ENCODE results near the gene NDUFB10. TPM values are rescaled to one million over a fixed set of nuclear protein-coding genes. Genes with fewer than 3 reads are reported as not detected.

Gene NDUFB10
- total and polyA plus RNA-seq, 8 donors, result 28.6 to 285 (median 92.9) TPM

- no peaks in the 10 kb centered on the region for H3K9me3 ChIP-seq
- no peaks in the 10 kb centered on the region for H3K36me3 ChIP-seq
- H3K27me3 ChIP-seq, result peaks cover 11 to 79% (median 44%) of the 10 kb centered on the region in 3 donors
- H3K4me1 ChIP-seq, result peaks cover 6 to 38% (median 34%) of the 10 kb centered on the region in 4 donors
- no peak overlapping the region for H3K27ac ChIP-seq
- H3K4me3 ChIP-seq, result no peak overlapping the region
- no peak for DNase-seq
- intact Hi-C loops (cut with DNase I; ENCODE audit: low total_unique reads), result no loop called here
- 50 to 64% (median 58%) methylated on average over 8 of the region's 8 CpGs for WGBS, 5 donors
- no peak for TF ChIP-seq POLR2A (IDR thresholded peaks at IDR 0.05)
- no peak for TF ChIP-seq POLR2AphosphoS5 (IDR thresholded peaks at IDR 0.05)
- no peak for TF ChIP-seq EP300 (IDR thresholded peaks at IDR 0.05)
- no peak for TF ChIP-seq CTCF (IDR thresholded peaks at IDR 0.05)
Observed at GRCh38 chr16:1914988-1915387, 44.4 kb upstream of the NDUFB10 start.

GRCh38 chr16:1915732-1916639 lies 43.4 kb upstream of the NDUFB10 start:
- Histone ChIP-seq H3K27me3 (peaks cover 11 to 84% (median 53%) of the 10 kb centered on the region in 3 donors), H3K4me1 (peaks cover 6 to 43% (median 37%) of the 10 kb centered on the region in 4 donors), H3K9me3 (no peaks in the 10 kb centered on the region), H3K36me3 (no peaks in the 10 kb centered on the region), H3K4me3 (no peak overlapping the region), H3K27ac (no peak overlapping the region)
- TF ChIP-seq POLR2A (IDR thresholded peaks at IDR 0.05) (no peak), EP300 (IDR thresholded peaks at IDR 0.05) (no peak), POLR2AphosphoS5 (IDR thresholded peaks at IDR 0.05) (no peak), CTCF (IDR thresholded peaks at IDR 0.05) (no peak)
- DNase-seq, result peak in 1 of 2 donors; percentile 42
- intact Hi-C loops (cut with DNase I; ENCODE audit: low total_unique reads), result no loop called here
- WGBS, 5 donors, result 72 to 83% (median 76%) methylated on average over 20 to 25 of the region's 25 CpGs

- Histone ChIP-seq H3K27me3 (peaks cover 11 to 90% (median 59%) of the 10 kb centered on the region in 3 donors), H3K9me3 (no peaks in the 10 kb centered on the region), H3K27ac (no peak overlapping the region), H3K4me3 (no peak overlapping the region), H3K4me1 (peaks cover 6 to 45% (median 37%) of the 10 kb centered on the region in 4 donors), H3K36me3 (no peaks in the 10 kb centered on the region)
- no peak for DNase-seq
- intact Hi-C loops (cut with DNase I; ENCODE audit: low total_unique reads), result no loop called here
- TF ChIP-seq POLR2A (IDR thresholded peaks at IDR 0.05) (no peak), POLR2AphosphoS5 (IDR thresholded peaks at IDR 0.05) (no peak), EP300 (IDR thresholded peaks at IDR 0.05) (no peak), CTCF (IDR thresholded peaks at IDR 0.05) (no peak)
- 24 to 64% (median 42%) methylated on average over 3 to 5 of the region's 5 CpGs for WGBS, 5 donors
Observed at GRCh38 chr16:1916640-1916990, 42.7 kb upstream of the NDUFB10 start.

GRCh38 chr16:1917056-1917664 lies 42.2 kb upstream of the NDUFB10 start:
- H3K4me3 ChIP-seq, result peak overlapping the region in 1 of 4 donors; percentile 24
- WGBS, 5 donors, result 6 to 20% (median 13%) methylated on average over 10 to 22 of the region's 22 CpGs

More at GRCh38 chr16:1917056-1917664, 42.2 kb upstream of the NDUFB10 start:
- TF ChIP-seq CTCF (IDR thresholded peaks at IDR 0.05) (no peak), POLR2A (IDR thresholded peaks at IDR 0.05) (no peak)
- DNase-seq, result peak in 1 of 2 donors; percentile 13
- intact Hi-C loops (cut with DNase I; ENCODE audit: low total_unique reads), result no loop called here
- H3K27me3 ChIP-seq, result peaks cover 11 to 92% (median 63%) of the 10 kb centered on the region in 3 donors
- no peaks in the 10 kb centered on the region for H3K36me3 ChIP-seq
- no peaks in the 10 kb centered on the region for H3K9me3 ChIP-seq
- H3K27ac ChIP-seq, result no peak overlapping the region
- H3K4me1 ChIP-seq, result peaks cover 6 to 45% (median 36%) of the 10 kb centered on the region in 4 donors
